HepG2 (cell line): Measurements from ENCODE around the gene PCDHGB3. TPM values are rescaled to one million over a fixed set of nuclear protein-coding genes. Genes with fewer than 3 reads are reported as not detected.
"Not testable (repeated sequence)": the region's sequence is repeated elsewhere in the genome, so short reads cannot be mapped to it uniquely, and the experiment has no call there.

Experiments used
- ATAC-seq: fragments of 200-7000 bp; cut with Tn5 transposase; 3 replicates; pipeline ENCODE4 v1.9.1; 2020; ENCODE audit warnings: mild to moderate bottlenecking, moderate library complexity
- BruUV-seq: library from RNA; stranded (reverse); fragments of 400-500 nt; replicated peaks from 2 replicates; lab custom pipeline; 2021; lab: Mats Ljungman, UMichigan
- CTCF ChIA-PET: fragments of 300-600 bp; formaldehyde crosslinking; extraction: SDS; loops from one replicate; lab custom pipeline; 2021; ENCODE audit warnings: low total read pairs, inconsistent platforms, low intra/inter-chr PET ratio; lab: Yijun Ruan, JAX
- POLR2A ChIA-PET: fragments of 350-600 bp; sonication (Branson Sonifier 250); formaldehyde crosslinking; loops from one replicate; lab custom pipeline; 2020; ENCODE audit warnings: antibody characterized with exemption, inconsistent platforms; lab: Yijun Ruan, JAX
- DNase-seq: peaks from one replicate; pipeline ENCODE4 v3.0.0-alpha.2; 2015; ENCODE audit warnings: low spot score
- FAIRE-seq: peaks from 3 replicates; lab custom pipeline; 2011; peaks lifted over from hg19 to GRCh38; lab: Jason Lieb, UNC
- H2AFZ ChIP-seq: one replicate; pipeline ENCODE4 v1.6.1; 2011; ENCODE audit warnings: low read length, inconsistent platforms
- H3K27ac ChIP-seq: fragments of 300-600 bp; 3 replicates; pipeline ENCODE4 v1.8.0; 2011; ENCODE audit warnings: mixed run types, mild to moderate bottlenecking, mixed read lengths, low read length, inconsistent platforms; ENCODE audit not compliant: insufficient read depth; ENCODE audit errors: extremely low read length
- H3K27me3 ChIP-seq, 2 experiments: fragments of 200-600 bp in 1 of 2; 2 replicates in 1 of 2; 3 replicates in 1 of 2; pipeline versions ENCODE4 v1.6.0 to v1.8.0; 2011; ENCODE audit warnings: low read length in 2 of 2, mild to moderate bottlenecking in 2 of 2, moderate library complexity in 2 of 2, inconsistent platforms in 1 of 2; ENCODE audit not compliant: insufficient read depth in 2 of 2, control insufficient read depth in 1 of 2
- H3K36me3 ChIP-seq, 2 experiments: fragments of 200-600 bp in 1 of 2; replicated peaks in 1 of 2; 2 replicates in 1 of 2; 3 replicates in 1 of 2; pipeline versions ENCODE4 v1.5.1 to v1.8.0; 2011; ENCODE audit warnings: low read length in 2 of 2, inconsistent platforms in 1 of 2; ENCODE audit not compliant: insufficient read depth in 2 of 2, control insufficient read depth in 1 of 2
- H3K4me1 ChIP-seq: 2 replicates; pipeline ENCODE4 v1.5.1; 2012; ENCODE audit warnings: low read length, inconsistent platforms; ENCODE audit not compliant: insufficient read depth
- H3K4me2 ChIP-seq: 2 replicates; pipeline ENCODE4 v1.6.0; 2011; ENCODE audit warnings: low read depth, low read length, inconsistent platforms
- H3K4me3 ChIP-seq, 3 experiments: fragments of 200-600 bp in 1 of 3; sonication (generic), shearing (Covaris generic) in 1 of 3; replicated peaks in 1 of 3; 2 replicates each; pipeline ENCODE4 v1.5.1; 2011 to 2016; ENCODE audit warnings: low read length in 3 of 3, inconsistent platforms in 2 of 3, low read depth in 2 of 3, mild to moderate bottlenecking in 2 of 3, control low read depth in 1 of 3, mixed read lengths in 1 of 3; ENCODE audit not compliant: insufficient read depth in 1 of 3
- H3K79me2 ChIP-seq: one replicate; pipeline ENCODE4 v1.6.1; 2011; ENCODE audit warnings: low read length, inconsistent platforms; ENCODE audit not compliant: insufficient read depth
- H3K9ac ChIP-seq: 2 replicates; pipeline ENCODE4 v1.6.0; 2011; ENCODE audit warnings: mild to moderate bottlenecking, low read depth, low read length, inconsistent platforms; ENCODE audit not compliant: insufficient read depth
- H3K9me3 ChIP-seq: 2 replicates; pipeline ENCODE4 v1.5.1; 2012; ENCODE audit warnings: mild to moderate bottlenecking, low read length
- H4K20me1 ChIP-seq: 2 replicates; pipeline ENCODE4 v1.6.0; 2011; ENCODE audit warnings: inconsistent platforms, mild to moderate bottlenecking, low read length, moderate library complexity; ENCODE audit not compliant: insufficient read depth
- ARID5B ChIP-seq: IDR thresholded peaks from 2 replicates; pipeline ENCODE4 v1.4.0; 2020; ENCODE audit warnings: mild to moderate bottlenecking, missing genetic modification reagents
- ERF ChIP-seq: IDR thresholded peaks from 2 replicates; pipeline ENCODE4 v1.6.1; 2018; ENCODE audit warnings: missing biosample characterization, missing genetic modification reagents
- POLR2G ChIP-seq: fragments of 200-400 bp; formaldehyde crosslinking; IDR thresholded peaks from 2 replicates; pipeline ENCODE4 v1.6.1; 2018; ENCODE audit warnings: mild to moderate bottlenecking, low read depth, low read length, moderate library complexity
- SOX6 ChIP-seq, 2 experiments: fragments of 450-650 bp in 1 of 2; sonication (generic) in 1 of 2; formaldehyde crosslinking in 1 of 2; IDR thresholded peaks; 2 replicates each; pipeline versions ENCODE4 v1.4.0 to v1.6.1; 2017 to 2020; ENCODE audit warnings: antibody characterized with exemption in 1 of 2, mild to moderate bottlenecking in 1 of 2, missing genetic modification reagents in 1 of 2
- STAG1 ChIP-seq: sonication (generic); formaldehyde crosslinking; IDR thresholded peaks from 2 replicates; pipeline ENCODE4 v1.4.0; 2020; ENCODE audit warnings: missing genetic modification reagents
- ZNF772 ChIP-seq: sonication (generic); formaldehyde crosslinking; IDR thresholded peaks from 2 replicates; pipeline ENCODE4 v1.5.0; 2020; ENCODE audit warnings: mild to moderate bottlenecking, missing genetic modification reagents
- ZXDC ChIP-seq: sonication (generic); formaldehyde crosslinking; IDR thresholded peaks from 2 replicates; pipeline ENCODE4 v1.5.0; 2020; ENCODE audit warnings: mild to moderate bottlenecking, missing genetic modification reagents
- WGBS: methylation state at CpG from one replicate; pipeline ENCODE4 v1.1.6; 2017; ENCODE audit warnings: low lambda C conversion rate; 5-methylcytosine and 5-hydroxymethylcytosine counted together
- in situ Hi-C: cut with HindIII; loops from 2 replicates; pipeline ENCODE4 v1.10.0; 2017; ENCODE audit warnings: low pct_unique_long_range_greater_than_20kb; ENCODE audit not compliant: extremely low pct_ligation_motif_present
- intact Hi-C: fragments of 100-400 bp; cut with micrococcal nuclease; formaldehyde crosslinking; loops from one replicate; pipeline ENCODE4 v1.10.0; 2022; ENCODE audit not compliant: unreplicated experiment
- polyA plus RNA-seq, 8 experiments: library from polyadenylated mRNA; depleted of rRNA in 3 of 8; stranded (reverse) in 7 of 8; unstranded in 1 of 8; fragments of >200 nt; fragmentation: Illumina TruSeq in 4 of 8; extraction: Trizol in 4 of 8; gene quantifications; 2 replicates each; pipeline versions ENCODE4 v1.2.1 to v1.2.3, GENCODE V29; 2011 to 2016; ENCODE audit warnings: low read depth in 4 of 8, missing spikeins in 1 of 8, mixed read lengths in 1 of 8; ENCODE audit not compliant: insufficient read depth in 1 of 8
- total RNA-seq, 5 experiments: library from RNA; depleted of rRNA; stranded (reverse); fragments of >200 nt; fragmentation: Illumina TruSeq; extraction: Trizol; gene quantifications; 2 replicates each; pipeline ENCODE4 v1.2.3, GENCODE V29; 2016; ENCODE audit warnings: low read depth in 1 of 5

The PCDHGB3 gene
- total and polyA plus RNA-seq, 2 of the 13 experiments (the other 11 are each of a cell fraction or from before 2014, with no cell fraction given) = 0.40 to 0.44 TPM

- ATAC-seq, DNase-seq, H3K4me2 ChIP-seq, H3K79me2 ChIP-seq, H3K4me3 ChIP-seq, H2AFZ ChIP-seq, intact Hi-C loops, BruUV-seq, H3K27me3 ChIP-seq, POLR2A ChIA-PET, H3K9ac ChIP-seq, H3K36me3 ChIP-seq, H3K27ac ChIP-seq, H4K20me1 ChIP-seq, H3K4me1 ChIP-seq, CTCF ChIA-PET, FAIRE-seq, in situ Hi-C loops: not testable (repeated sequence)
- 76% methylated on average over 7 of the region's 35 CpGs for WGBS
- H3K9me3 ChIP-seq = peaks cover 24% of the 10 kb centered on the region
Observed at GRCh38 chr5:141346017-141346416, 24.0 kb upstream of the PCDHGB3 start.

GRCh38 chr5:141349917-141350619, 20.0 kb upstream of the PCDHGB3 start, which contains the start of gene PCDHGB1:
Gene PCDHGB1 (plus strand): TSS chr5:141350099. CDS start chr5:141350261, 162 bp downstream.
- WGBS = 22% methylated on average over 26 of the region's 29 CpGs
- FAIRE-seq (peak; percentile 77), DNase-seq (peak; percentile 75), ATAC-seq (peak; percentile 98)
- Histone ChIP-seq H3K9ac (peak within 1 kb of the TSS; percentile 20; the same call in 1 of the 2 replicates), H4K20me1 (no peaks in the 10 kb centered on the region), H3K9me3 (peaks cover 12% of the 10 kb centered on the region; the same call in 1 of the 2 replicates), H3K4me2 (peak within 1 kb of the TSS; percentile 81), H3K36me3 (no peaks in the 10 kb centered on the region), H3K79me2 (no peaks in the 10 kb centered on the region), H3K4me1 (no peaks in the 10 kb centered on the region; the same call in 1 of the 2 replicates), H3K4me3 (peak within 1 kb of the TSS; percentile 49 to 71 (median 61)), H3K27ac (no peak within 1 kb of the TSS), H3K27me3 (no peaks in the 10 kb centered on the region; a peak in 1 of 5 replicates), H2AFZ (peak within 1 kb of the TSS; percentile 93)
- in situ Hi-C loops = loop anchor here (10.0 kb wide), 1 partner anchor 175 kb away; no protein-coding TSS in a partner anchor
- POLR2A ChIA-PET = interaction anchor here (0.6 to 0.9 kb wide), 3 partner anchors 30 to 214 kb away, joined by 3 to 4 read pairs (median 3); partner anchors contain the start of gene TAF7
- CTCF ChIA-PET = interaction anchor here (0.9 to 1.4 kb wide), 5 partner anchors 162 to 214 kb away, joined by 4 to 9 read pairs (median 5); no protein-coding TSS in a partner anchor
- intact Hi-C loops = loop anchor here (10.0 kb wide), 1 partner anchor 175 kb away; no protein-coding TSS in a partner anchor
- no TSS peak for BruUV-seq
- TF ChIP-seq ZXDC (CRISPR knock-in tag) (no peak), POLR2G (peak; percentile 56), ZNF772 (0 out of 2 replicates have a peak, but pooled peaks have one; percentile 39), ERF (CRISPR knock-in tag) (peak; percentile 44; the same call in 1 of the 2 replicates), SOX6 (IDR thresholded peaks at IDR 0.05) (no peak), SOX6 (CRISPR knock-in tag; IDR thresholded peaks at IDR 0.05) (no peak), ARID5B (CRISPR knock-in tag) (peak; percentile 36; the same call in 1 of the 2 replicates), STAG1 (CRISPR knock-in tag) (peak; percentile 70)
